Astrocyte of the spinal cord (primary cell): Measurements from ENCODE around the gene CREBL2.

Experiments used
- DNase-seq: peaks from one replicate; pipeline ENCODE4 v3.0.0; 2011; ENCODE audit warnings: low read depth, low spot score
- H3K4me3 ChIP-seq: 2 replicates; pipeline ENCODE4 v1.5.1; 2011; ENCODE audit warnings: low read depth, mild to moderate bottlenecking, low read length, moderate library complexity
- CTCF ChIP-seq: IDR thresholded peaks from 2 replicates; pipeline ENCODE4 v1.5.1; 2012; ENCODE audit warnings: low read depth, mild to moderate bottlenecking, low read length, inconsistent platforms
- in situ Hi-C: cut with HindIII; loops from 2 replicates; pipeline ENCODE4 v1.10.0; 2017; ENCODE audit warnings: low sequenced_read_pairs

CREBL2 gene

GRCh38 chr12:12599750-12600643 is 11.7 kb upstream of the CREBL2 start:
- no peak for DNase-seq
- no peak for TF ChIP-seq CTCF
- H3K4me3 ChIP-seq, result no peak overlapping the region
- in situ Hi-C loops, result no loop called here

- TF ChIP-seq CTCF, result no peak
- no peak for DNase-seq
- H3K4me3 ChIP-seq, result no peak overlapping the region
- in situ Hi-C loops, result no loop called here
These were observed 11.0 kb upstream of the CREBL2 start for GRCh38 chr12:12600659-12601058.

GRCh38 chr12:12604740-12605139 is 6.9 kb upstream of the CREBL2 start:
- in situ Hi-C loops, result no loop called here
- H3K4me3 ChIP-seq, result no peak overlapping the region
- TF ChIP-seq CTCF, result no peak

GRCh38 chr12:12606781-12607589 is 4.7 kb upstream of the CREBL2 start:
- no peak overlapping the region for H3K4me3 ChIP-seq
- TF ChIP-seq CTCF, result no peak
- in situ Hi-C loops, result no loop called here
- DNase-seq, result peak; percentile 83

More at GRCh38 chr12:12604740-12605139, 6.9 kb upstream of the CREBL2 start:
- no peak for DNase-seq

- in situ Hi-C loops, result no loop called here
- peak; percentile 12 for DNase-seq
- no peak overlapping the region for H3K4me3 ChIP-seq
- TF ChIP-seq CTCF, result no peak
These were observed 3.1 kb upstream of the CREBL2 start for GRCh38 chr12:12608557-12608957.

GRCh38 chr12:12609692-12610091 is 2.0 kb upstream of the CREBL2 start:
- TF ChIP-seq CTCF, result no peak
- no peak overlapping the region for H3K4me3 ChIP-seq
- in situ Hi-C loops, result no loop called here
- DNase-seq, result no peak
